ENCODE measurements around the gene ESYT3.
A peak's percentile ranks its signal among the peaks of the same experiment; 100 is the strongest.
"Not testable (repeated sequence)": the region's sequence is repeated elsewhere in the genome, so short reads cannot be mapped to it uniquely, and the experiment has no call there.

ESYT3 gene

GRCh38 chr3:138473391-138473790 lies 39.0 kb downstream of the ESYT3 start:
- H3K27me3 ChIP-seq (ENCODE audit: insufficient read depth, low read length), result no peaks in the 10 kb centered on the region
- H3K36me3 ChIP-seq (ENCODE audit: insufficient read depth, low read length), result no peaks in the 10 kb centered on the region
- H2AFZ ChIP-seq (ENCODE audit: low read length, unreplicated experiment), result no peak overlapping the region
- H3K4me3 ChIP-seq (ENCODE audit: low read depth, low read length), result no peak overlapping the region
- H3K79me2 ChIP-seq (ENCODE audit: control insufficient read depth, insufficient read depth, low read length, unreplicated experiment), result no peaks in the 10 kb centered on the region
- H3K27ac ChIP-seq (ENCODE audit: low read depth, low read length), result no peak overlapping the region
- H3K4me1 ChIP-seq (ENCODE audit: control insufficient read depth, insufficient read depth, low read length, unreplicated experiment), result no peaks in the 10 kb centered on the region

- H3K36me3 ChIP-seq (ENCODE audit: insufficient read depth, low read length), result no peaks in the 10 kb centered on the region
- no peak overlapping the region for H3K27ac ChIP-seq (ENCODE audit: low read depth, low read length)
- H2AFZ ChIP-seq (ENCODE audit: low read length, unreplicated experiment), result no peak overlapping the region
- no peaks in the 10 kb centered on the region for H3K27me3 ChIP-seq (ENCODE audit: insufficient read depth, low read length)
- H3K4me1 ChIP-seq (ENCODE audit: control insufficient read depth, insufficient read depth, low read length, unreplicated experiment), result no peaks in the 10 kb centered on the region
- H3K4me3 ChIP-seq (ENCODE audit: low read depth, low read length), result no peak overlapping the region
- H3K79me2 ChIP-seq (ENCODE audit: control insufficient read depth, insufficient read depth, low read length, unreplicated experiment), result no peaks in the 10 kb centered on the region
These were observed 39.7 kb downstream of the ESYT3 start for GRCh38 chr3:138474163-138474562.

- Histone ChIP-seq H3K79me2 (ENCODE audit: control insufficient read depth, insufficient read depth, low read length, unreplicated experiment) (no peaks in the 10 kb centered on the region), H3K27ac (ENCODE audit: low read depth, low read length) (no peak overlapping the region), H2AFZ (ENCODE audit: low read length, unreplicated experiment) (no peak overlapping the region), H3K4me1 (ENCODE audit: control insufficient read depth, insufficient read depth, low read length, unreplicated experiment) (no peaks in the 10 kb centered on the region), H3K4me3 (ENCODE audit: low read depth, low read length) (no peak overlapping the region), H3K27me3 (ENCODE audit: insufficient read depth, low read length) (no peaks in the 10 kb centered on the region), H3K36me3 (ENCODE audit: insufficient read depth, low read length) (no peaks in the 10 kb centered on the region)
These were observed 42.1 kb downstream of the ESYT3 start for GRCh38 chr3:138476526-138476925.

GRCh38 chr3:138477120-138477519 lies 42.7 kb downstream of the ESYT3 start:
- H3K27ac ChIP-seq (ENCODE audit: low read depth, low read length), result no peak overlapping the region
- H3K36me3 ChIP-seq (ENCODE audit: insufficient read depth, low read length), result no peaks in the 10 kb centered on the region
- H3K4me3 ChIP-seq (ENCODE audit: low read depth, low read length), result no peak overlapping the region
- no peak overlapping the region for H2AFZ ChIP-seq (ENCODE audit: low read length, unreplicated experiment)
- H3K4me1 ChIP-seq (ENCODE audit: control insufficient read depth, insufficient read depth, low read length, unreplicated experiment), result no peaks in the 10 kb centered on the region
- H3K27me3 ChIP-seq (ENCODE audit: insufficient read depth, low read length), result no peaks in the 10 kb centered on the region
- no peaks in the 10 kb centered on the region for H3K79me2 ChIP-seq (ENCODE audit: control insufficient read depth, insufficient read depth, low read length, unreplicated experiment)

- Histone ChIP-seq H3K4me1 (ENCODE audit: control insufficient read depth, insufficient read depth, low read length, unreplicated experiment) (no peaks in the 10 kb centered on the region), H3K27ac (ENCODE audit: low read depth, low read length) (no peak overlapping the region), H3K27me3 (ENCODE audit: insufficient read depth, low read length) (no peaks in the 10 kb centered on the region), H2AFZ (ENCODE audit: low read length, unreplicated experiment) (no peak overlapping the region), H3K79me2 (ENCODE audit: control insufficient read depth, insufficient read depth, low read length, unreplicated experiment) (no peaks in the 10 kb centered on the region), H3K36me3 (ENCODE audit: insufficient read depth, low read length) (no peaks in the 10 kb centered on the region), H3K4me3 (ENCODE audit: low read depth, low read length) (no peak overlapping the region)
These were observed 43.4 kb downstream of the ESYT3 start for GRCh38 chr3:138477801-138478200.

- no peak overlapping the region for H2AFZ ChIP-seq (ENCODE audit: low read length, unreplicated experiment)
- H3K4me1 ChIP-seq (ENCODE audit: control insufficient read depth, insufficient read depth, low read length, unreplicated experiment), result no peaks in the 10 kb centered on the region
- H3K79me2 ChIP-seq (ENCODE audit: control insufficient read depth, insufficient read depth, low read length, unreplicated experiment), result no peaks in the 10 kb centered on the region
- no peak overlapping the region for H3K27ac ChIP-seq (ENCODE audit: low read depth, low read length)
- no peaks in the 10 kb centered on the region for H3K36me3 ChIP-seq (ENCODE audit: insufficient read depth, low read length)
- H3K4me3 ChIP-seq (ENCODE audit: low read depth, low read length), result no peak overlapping the region
- H3K27me3 ChIP-seq (ENCODE audit: insufficient read depth, low read length), result no peaks in the 10 kb centered on the region
These were observed 45.0 kb downstream of the ESYT3 start for GRCh38 chr3:138479438-138479863.

- H3K4me1 ChIP-seq (ENCODE audit: control insufficient read depth, insufficient read depth, low read length, unreplicated experiment); H3K79me2 ChIP-seq (ENCODE audit: control insufficient read depth, insufficient read depth, low read length, unreplicated experiment); H3K4me3 ChIP-seq (ENCODE audit: low read depth, low read length); H3K36me3 ChIP-seq (ENCODE audit: insufficient read depth, low read length); H3K27me3 ChIP-seq (ENCODE audit: insufficient read depth, low read length); H3K27ac ChIP-seq (ENCODE audit: low read depth, low read length); H2AFZ ChIP-seq (ENCODE audit: low read length, unreplicated experiment): not testable (repeated sequence)
These were observed 50.3 kb downstream of the ESYT3 start for GRCh38 chr3:138484672-138485071.

- not testable (repeated sequence) for H2AFZ ChIP-seq (ENCODE audit: low read length, unreplicated experiment); H3K4me3 ChIP-seq (ENCODE audit: low read depth, low read length); H3K79me2 ChIP-seq (ENCODE audit: control insufficient read depth, insufficient read depth, low read length, unreplicated experiment)
These were observed 52.2 kb downstream of the ESYT3 start for GRCh38 chr3:138486580-138486979.

GRCh38 chr3:138491971-138492370 lies 57.6 kb downstream of the ESYT3 start:
- no peak overlapping the region for H3K27ac ChIP-seq (ENCODE audit: low read depth, low read length)
- H3K36me3 ChIP-seq (ENCODE audit: insufficient read depth, low read length), result no peaks in the 10 kb centered on the region
- H3K79me2 ChIP-seq (ENCODE audit: control insufficient read depth, insufficient read depth, low read length, unreplicated experiment), result no peaks in the 10 kb centered on the region
- no peak overlapping the region for H2AFZ ChIP-seq (ENCODE audit: low read length, unreplicated experiment)
- no peak overlapping the region for H3K4me3 ChIP-seq (ENCODE audit: low read depth, low read length)
- H3K27me3 ChIP-seq (ENCODE audit: insufficient read depth, low read length), result no peaks in the 10 kb centered on the region
- peaks cover 31% of the 10 kb centered on the region for H3K4me1 ChIP-seq (ENCODE audit: control insufficient read depth, insufficient read depth, low read length, unreplicated experiment)

More at GRCh38 chr3:138486580-138486979, 52.2 kb downstream of the ESYT3 start:
- not testable (repeated sequence) for H3K27ac ChIP-seq (ENCODE audit: low read depth, low read length); H3K27me3 ChIP-seq (ENCODE audit: insufficient read depth, low read length); H3K4me1 ChIP-seq (ENCODE audit: control insufficient read depth, insufficient read depth, low read length, unreplicated experiment); H3K36me3 ChIP-seq (ENCODE audit: insufficient read depth, low read length)

- H3K27me3 ChIP-seq (ENCODE audit: insufficient read depth, low read length), result no peaks in the 10 kb centered on the region
- peaks cover 31% of the 10 kb centered on the region for H3K4me1 ChIP-seq (ENCODE audit: control insufficient read depth, insufficient read depth, low read length, unreplicated experiment)
- no peak overlapping the region for H2AFZ ChIP-seq (ENCODE audit: low read length, unreplicated experiment)
- H3K36me3 ChIP-seq (ENCODE audit: insufficient read depth, low read length), result no peaks in the 10 kb centered on the region
- no peak overlapping the region for H3K4me3 ChIP-seq (ENCODE audit: low read depth, low read length)
- H3K79me2 ChIP-seq (ENCODE audit: control insufficient read depth, insufficient read depth, low read length, unreplicated experiment), result no peaks in the 10 kb centered on the region
- peak overlapping the region; percentile 64 for H3K27ac ChIP-seq (ENCODE audit: low read depth, low read length)
These were observed 58.7 kb downstream of the ESYT3 start for GRCh38 chr3:138492980-138493675.

GRCh38 chr3:138493804-138494606 lies 59.6 kb downstream of the ESYT3 start:
- Histone ChIP-seq H3K27ac (ENCODE audit: low read depth, low read length) (peak overlapping the region; percentile 64), H3K4me3 (ENCODE audit: low read depth, low read length) (0 out of 2 replicates have a peak overlapping the region, but pooled peaks have one; percentile 15), H3K36me3 (ENCODE audit: insufficient read depth, low read length) (no peaks in the 10 kb centered on the region), H3K4me1 (ENCODE audit: control insufficient read depth, insufficient read depth, low read length, unreplicated experiment) (peaks cover 31% of the 10 kb centered on the region), H3K27me3 (ENCODE audit: insufficient read depth, low read length) (no peaks in the 10 kb centered on the region), H3K79me2 (ENCODE audit: control insufficient read depth, insufficient read depth, low read length, unreplicated experiment) (no peaks in the 10 kb centered on the region), H2AFZ (ENCODE audit: low read length, unreplicated experiment) (no peak overlapping the region)
